Common myeloid progenitor, CD34-positive (primary cell): ENCODE measurements around the gene GPER1.

Experiments used
- CTCF ChIA-PET: fragments of 350-600 bp; sonication (Branson Sonifier 250); formaldehyde crosslinking; loops from one replicate; lab custom pipeline; 2021; ENCODE audit warnings: antibody characterized with exemption; lab: Charles Lee
- POLR2A ChIA-PET: fragments of 350-600 bp; sonication (Branson Sonifier 250); formaldehyde crosslinking; loops from one replicate; lab custom pipeline; 2021; ENCODE audit warnings: antibody characterized with exemption; lab: Charles Lee
- DNase-seq, 3 donors: peaks; one replicate each; pipeline versions ENCODE4 v3.0.0 to v3.0.0-alpha.2; 2013
- H3K27ac ChIP-seq, 2 experiments: 1 replicate in 1 of 2; 2 replicates in 1 of 2; pipeline ENCODE4 v1.7.0; 2013; ENCODE audit warnings: inconsistent platforms in 2 of 2, low read length in 2 of 2, mild to moderate bottlenecking in 2 of 2, low read depth in 1 of 2, moderate library complexity in 1 of 2; ENCODE audit not compliant: severe bottlenecking in 2 of 2, insufficient read depth in 1 of 2, poor library complexity in 1 of 2
- H3K27me3 ChIP-seq, 5 experiments: replicated peaks in 2 of 5; 1 replicate in 3 of 5; 2 replicates in 2 of 5; pipeline versions ENCODE4 v1.6.1 to v1.7.0; 2013; ENCODE audit warnings: low read length in 4 of 5, mild to moderate bottlenecking in 2 of 5, moderate library complexity in 2 of 5, inconsistent platforms in 1 of 5; ENCODE audit not compliant: insufficient read depth in 5 of 5, control insufficient read depth in 4 of 5
- H3K36me3 ChIP-seq, 4 experiments: 1 replicate in 2 of 4; 2 replicates in 2 of 4; pipeline versions ENCODE4 v1.6.1 to v1.7.0; 2013; ENCODE audit warnings: low read length in 3 of 4, control low read depth in 1 of 4, mild to moderate bottlenecking in 1 of 4; ENCODE audit not compliant: control insufficient read depth in 4 of 4, insufficient read depth in 4 of 4
- H3K4me1 ChIP-seq, 4 experiments: 1 replicate in 3 of 4; 2 replicates in 1 of 4; pipeline versions ENCODE4 v1.6.1 to v1.7.1; 2013; ENCODE audit warnings: low read length in 3 of 4, mild to moderate bottlenecking in 3 of 4, control low read depth in 1 of 4, inconsistent platforms in 1 of 4, moderate library complexity in 1 of 4; ENCODE audit not compliant: control insufficient read depth in 4 of 4, insufficient read depth in 4 of 4; ENCODE audit errors: control extremely low read depth in 1 of 4
- H3K4me3 ChIP-seq, 7 experiments: 1 replicate in 4 of 7; 2 replicates in 3 of 7; pipeline versions ENCODE4 v1.5.1 to v1.7.0; 2013; ENCODE audit warnings: mild to moderate bottlenecking in 7 of 7, low read length in 6 of 7, moderate library complexity in 6 of 7, inconsistent platforms in 2 of 7, low read depth in 2 of 7, control low read depth in 1 of 7; ENCODE audit not compliant: insufficient read depth in 4 of 7, control insufficient read depth in 1 of 7; ENCODE audit errors: extremely low read depth in 1 of 7
- H3K9me3 ChIP-seq, 5 experiments: 1 replicate in 4 of 5; 2 replicates in 1 of 5; pipeline versions ENCODE4 v1.6.1 to v1.7.1; 2013; ENCODE audit warnings: low read length in 4 of 5, mild to moderate bottlenecking in 2 of 5, inconsistent platforms in 1 of 5, low read depth in 1 of 5, moderate library complexity in 1 of 5; ENCODE audit not compliant: control insufficient read depth in 4 of 5, insufficient read depth in 2 of 5; ENCODE audit errors: control extremely low read depth in 1 of 5
- WGBS: methylation state at CpG from one replicate; pipeline ENCODE4 v1.1.5; 2013; ENCODE audit not compliant: insufficient coverage; 5-methylcytosine and 5-hydroxymethylcytosine counted together

The GPER1 gene

DNA sequence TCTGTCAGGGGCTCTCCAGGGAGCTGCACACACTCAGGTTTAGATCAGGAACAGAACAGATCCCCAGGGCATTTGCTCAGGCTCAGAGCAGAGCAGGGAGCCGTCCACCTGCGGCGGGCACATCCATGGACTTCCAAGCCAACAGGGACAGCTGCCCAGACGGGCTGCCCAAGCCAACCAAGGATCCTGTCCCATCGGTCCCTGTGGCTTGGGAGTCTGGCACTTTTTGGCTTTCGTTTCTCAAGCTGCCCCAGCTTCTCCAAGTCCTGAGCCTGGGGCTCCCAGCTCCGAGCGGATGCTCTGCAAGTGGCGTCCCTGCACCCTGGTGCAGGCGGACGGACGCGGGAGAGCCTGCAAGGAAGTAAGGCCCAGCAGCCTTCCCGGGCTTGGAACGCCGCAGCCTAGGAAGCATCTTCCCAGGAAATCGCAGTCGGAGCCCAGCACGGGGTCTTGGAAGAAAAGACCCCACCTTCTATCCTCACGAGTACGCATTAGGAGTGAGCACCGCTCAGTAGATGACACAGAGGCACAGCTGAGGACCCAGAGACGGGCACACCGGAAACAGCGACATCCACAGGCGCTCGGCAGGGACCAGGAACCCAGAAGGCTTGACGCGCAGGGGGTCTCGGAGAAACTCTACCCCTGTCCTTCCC is 37.5 kb upstream of the GPER1 start:
- Histone ChIP-seq H3K27me3 (no peaks in the 10 kb centered on the region), H3K27ac (no peak overlapping the region), H3K36me3 (peaks cover 0 to 2% (median under 1%) of the 10 kb centered on the region in 4 experiments), H3K9me3 (no peaks in the 10 kb centered on the region), H3K4me1 (peaks cover 4 to 99% (median 87%) of the 10 kb centered on the region in 4 experiments), H3K4me3 (no peak overlapping the region)
- 94% methylated on average over 23 of the region's 30 CpGs for WGBS
- ChIA-PET CTCF (interaction anchor here (1.2 to 8.3 kb wide), 6 partner anchors 8 to 56 kb away, joined by 3 to 57 read pairs (median 8); no protein-coding TSS in a partner anchor), POLR2A (no interaction called here)
- no peak for DNase-seq

DNA sequence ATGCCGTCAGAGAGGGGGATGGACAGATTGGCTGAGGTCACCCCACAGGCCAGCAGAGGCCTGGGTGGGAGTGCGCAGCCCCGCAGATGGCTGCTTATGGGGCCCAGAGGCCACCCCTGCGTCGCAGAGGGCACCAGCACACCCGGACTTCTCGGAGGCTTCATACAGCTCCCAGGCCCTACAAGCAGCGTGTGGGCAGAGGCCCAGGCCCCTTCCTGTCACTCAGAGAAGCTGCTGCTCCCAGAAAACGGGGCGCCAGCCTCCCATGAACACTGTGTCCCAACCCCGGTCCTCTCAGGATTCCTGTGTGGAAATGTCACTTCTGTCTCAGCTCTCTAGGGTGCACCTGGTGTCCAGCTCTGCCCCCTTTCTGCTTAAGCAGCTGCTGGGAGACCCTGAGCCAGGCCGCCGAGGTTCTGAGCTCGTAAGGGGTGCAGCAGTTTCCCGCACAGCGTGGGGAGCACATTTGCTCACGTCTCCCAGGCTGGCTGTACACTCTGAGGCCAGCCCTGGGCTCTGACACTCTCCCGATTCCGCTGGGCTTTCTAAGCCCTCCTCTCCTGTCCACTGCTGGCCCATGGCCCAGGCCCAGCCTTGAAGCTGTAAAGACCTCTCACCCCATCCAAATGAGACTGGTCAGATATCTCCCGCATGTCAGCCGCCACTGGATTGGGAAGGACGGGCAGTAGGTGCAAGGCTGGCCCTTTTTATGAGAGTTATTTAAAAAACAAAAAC is 36.8 kb upstream of the GPER1 start:
- ChIA-PET POLR2A (no interaction called here), CTCF (interaction anchor here (1.2 to 8.3 kb wide), 4 partner anchors 9 to 57 kb away, joined by 3 to 57 read pairs (median 11); no protein-coding TSS in a partner anchor)
- H3K36me3 ChIP-seq = peaks cover 0 to 2% (median under 1%) of the 10 kb centered on the region in 4 experiments
- H3K27ac ChIP-seq = no peak overlapping the region
- WGBS = 83% methylated on average over 22 of the region's 22 CpGs
- no peaks in the 10 kb centered on the region for H3K27me3 ChIP-seq
- H3K9me3 ChIP-seq = no peaks in the 10 kb centered on the region
- peaks cover 0 to 99% (median 87%) of the 10 kb centered on the region in 4 experiments for H3K4me1 ChIP-seq
- no peak overlapping the region for H3K4me3 ChIP-seq
- DNase-seq = no peak

DNA sequence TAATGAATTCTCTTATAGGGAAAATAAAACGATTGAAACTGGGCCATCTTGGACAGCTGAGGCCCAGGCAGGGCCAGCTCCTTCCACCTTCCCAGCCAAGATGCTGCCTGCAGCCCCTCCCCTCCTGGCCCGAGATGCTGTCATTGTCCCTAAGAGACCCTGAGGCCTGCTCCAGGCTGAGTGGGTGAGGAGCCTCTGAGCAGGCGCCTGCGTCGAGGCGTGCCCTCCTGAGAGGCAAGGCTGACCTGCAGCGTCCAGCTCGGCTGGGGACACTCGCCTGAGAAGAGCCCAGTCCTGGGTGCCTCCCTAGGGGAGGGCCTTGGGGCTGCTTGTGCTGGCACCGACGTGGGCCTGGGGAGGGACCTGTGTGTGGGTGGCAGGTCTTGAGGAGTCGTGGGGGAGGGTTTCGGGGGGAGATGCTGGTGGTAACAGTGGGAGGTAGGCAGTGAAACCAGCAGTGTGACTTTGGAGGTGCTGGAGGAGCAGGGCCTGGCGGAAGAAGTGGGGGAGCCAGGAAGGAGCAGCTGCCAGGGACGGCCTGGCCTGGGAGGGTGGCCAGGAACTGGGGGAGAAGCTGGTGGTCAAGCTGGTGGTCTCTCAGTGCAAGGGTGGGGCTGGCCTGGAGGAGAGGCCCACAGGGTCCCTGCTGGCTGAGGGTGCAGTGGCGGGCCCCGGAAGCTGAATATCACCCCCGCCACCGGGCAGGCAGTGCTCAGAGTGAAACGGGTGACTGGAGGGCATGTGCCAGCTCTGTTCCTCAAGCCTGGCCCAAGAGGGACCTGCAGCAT is 35.7 kb upstream of the GPER1 start:
- no peaks in the 10 kb centered on the region for H3K27me3 ChIP-seq
- ChIA-PET CTCF (interaction anchor here (1.1 to 8.3 kb wide), 4 partner anchors 8 to 58 kb away, joined by 3 to 57 read pairs (median 22); no protein-coding TSS in a partner anchor), POLR2A (no interaction called here)
- no peaks in the 10 kb centered on the region for H3K9me3 ChIP-seq
- WGBS = 84% methylated on average over 17 of the region's 20 CpGs
- no peak overlapping the region for H3K4me3 ChIP-seq
- H3K36me3 ChIP-seq = peaks cover 0 to 6% (median 4%) of the 10 kb centered on the region in 4 experiments
- DNase-seq = no peak
- peaks cover 0 to 99% (median 89%) of the 10 kb centered on the region in 4 experiments for H3K4me1 ChIP-seq
- no peak overlapping the region for H3K27ac ChIP-seq

DNA sequence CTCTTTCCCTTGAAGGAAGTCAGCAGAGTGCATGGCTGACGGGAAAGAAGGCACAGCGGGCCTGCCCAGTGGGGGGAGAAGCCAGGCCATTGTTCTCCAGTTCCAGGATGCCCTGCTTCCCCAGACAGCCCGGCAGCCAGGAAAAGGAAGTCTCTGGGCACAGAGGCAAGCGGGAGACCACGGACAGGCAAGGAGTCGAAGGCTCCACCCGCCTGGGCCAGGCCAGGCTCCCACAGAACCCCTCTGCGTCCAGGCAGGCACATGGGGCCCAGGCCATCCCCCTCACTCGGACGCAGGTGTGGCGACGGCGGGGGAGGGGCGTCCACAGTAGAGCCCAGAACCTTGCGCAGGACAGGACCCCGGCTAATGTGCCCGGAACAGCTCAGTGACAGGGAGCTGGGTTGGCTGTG is 34.9 kb upstream of the GPER1 start:
- H3K27me3 ChIP-seq = no peaks in the 10 kb centered on the region
- peaks cover 0 to 11% (median 10%) of the 10 kb centered on the region in 4 experiments for H3K36me3 ChIP-seq
- H3K4me1 ChIP-seq = peaks cover 0 to 99% (median 93%) of the 10 kb centered on the region in 4 experiments
- H3K4me3 ChIP-seq = peak overlapping the region in 2 of 7 experiments; percentile 1 to 5
- POLR2A ChIA-PET = no interaction called here
- DNase-seq = no peak
- H3K9me3 ChIP-seq = no peaks in the 10 kb centered on the region
- WGBS = 54% methylated on average over 16 of the region's 17 CpGs
- no peak overlapping the region for H3K27ac ChIP-seq
- CTCF ChIA-PET = interaction anchor here (1.1 to 8.3 kb wide), 4 partner anchors 9 to 59 kb away, joined by 3 to 57 read pairs (median 32); partner anchors contain the start of gene GPR146

DNA sequence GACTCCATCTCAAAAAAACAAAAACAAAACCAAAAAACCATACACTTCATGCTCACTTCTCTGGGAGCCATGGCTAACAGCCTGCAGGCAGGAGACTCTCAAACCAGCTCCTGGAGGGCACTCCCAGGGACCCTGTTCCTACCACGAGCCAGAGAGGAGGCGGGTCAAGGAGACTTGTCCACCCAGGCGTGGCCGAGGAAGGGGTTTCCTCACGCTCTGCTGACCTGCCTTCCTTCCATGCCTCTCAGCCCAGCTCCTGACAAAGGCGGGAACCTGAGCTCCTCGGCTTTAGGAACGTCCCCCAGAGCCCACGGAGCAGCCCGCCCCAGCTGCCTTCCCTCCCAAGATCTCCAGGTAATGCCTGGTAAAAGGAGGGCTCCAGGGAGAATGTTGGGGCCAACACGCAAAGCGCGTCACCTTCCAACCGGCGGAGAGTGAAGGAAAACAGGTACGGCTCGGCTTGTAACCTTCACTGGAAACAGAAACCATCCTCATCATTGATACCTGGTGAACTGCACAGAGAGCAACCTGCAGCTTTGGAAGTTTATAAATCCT is 34.0 kb upstream of the GPER1 start:
- POLR2A ChIA-PET = interaction anchor here (1.1 to 2.8 kb wide), 2 partner anchors 9 to 42 kb away, joined by 4 to 15 read pairs; partner anchors contain the start of gene GPR146
- H3K36me3 ChIP-seq = peaks cover 0 to 18% (median 14%) of the 10 kb centered on the region in 4 experiments
- peaks cover 0 to 99% (median 93%) of the 10 kb centered on the region in 4 experiments for H3K4me1 ChIP-seq
- H3K27me3 ChIP-seq = no peaks in the 10 kb centered on the region
- no peaks in the 10 kb centered on the region for H3K9me3 ChIP-seq
- no peak overlapping the region for H3K27ac ChIP-seq
- no peak for DNase-seq
- H3K4me3 ChIP-seq = peak overlapping the region in 3 of 7 experiments; percentile 23 to 79 (median 42)
- 93% methylated on average over 15 of the region's 17 CpGs for WGBS
- CTCF ChIA-PET = interaction anchor here (1.7 to 8.3 kb wide), 3 partner anchors 10 to 59 kb away, joined by 30 to 57 read pairs (median 34); partner anchors contain the start of gene GPR146

DNA sequence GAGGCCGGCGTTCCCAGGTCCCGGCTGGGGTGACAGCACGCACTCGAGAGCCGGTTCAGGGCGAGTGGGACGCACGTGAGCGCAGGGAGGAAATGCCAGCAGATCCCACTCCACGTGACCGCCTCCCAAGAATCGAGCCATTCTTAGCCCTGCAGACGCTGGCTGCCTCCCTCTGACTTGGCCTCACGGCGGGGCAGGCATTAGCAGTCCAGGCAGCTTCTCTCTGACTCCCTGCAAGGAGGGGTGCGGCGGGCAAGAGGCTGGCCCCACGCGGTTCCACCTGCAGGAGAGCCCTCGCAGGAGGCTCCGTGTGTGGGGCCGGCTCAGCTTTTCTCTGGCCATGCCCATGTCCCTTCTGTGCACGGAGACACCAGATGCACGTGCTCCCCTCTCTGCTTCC is 33.5 kb upstream of the GPER1 start:
- H3K36me3 ChIP-seq = peaks cover 0 to 18% (median 14%) of the 10 kb centered on the region in 4 experiments
- H3K4me1 ChIP-seq = peaks cover 0 to 98% (median 93%) of the 10 kb centered on the region in 4 experiments
- 37% methylated on average over 15 of the region's 25 CpGs for WGBS
- DNase-seq = peak in 1 of 3 donors; percentile 30
- no peaks in the 10 kb centered on the region for H3K9me3 ChIP-seq
- H3K4me3 ChIP-seq = peak overlapping the region in 2 of 7 experiments; percentile 70 to 79
- H3K27me3 ChIP-seq = no peaks in the 10 kb centered on the region
- CTCF ChIA-PET = interaction anchor here (1.7 to 8.3 kb wide), 3 partner anchors 10 to 60 kb away, joined by 30 to 57 read pairs (median 34); partner anchors contain the start of gene GPR146
- POLR2A ChIA-PET = interaction anchor here (1.1 to 2.8 kb wide), 2 partner anchors 9 to 42 kb away, joined by 4 to 15 read pairs; partner anchors contain the start of gene GPR146
- peak overlapping the region in 1 of 2 experiments; percentile 70 for H3K27ac ChIP-seq
